SK-N-MC (cell line): ENCODE results near the gene P3H3.

Experiments
- DNase-seq: peaks from one replicate; pipeline ENCODE4 v3.0.0-alpha.2; 2011; ENCODE audit warnings: low read depth, low spot score
- H3K27ac ChIP-seq: fragments of 200-600 bp; sonication (generic); 2 replicates; pipeline ENCODE4 v1.5.1; 2016; ENCODE audit warnings: mixed run types
- H3K36me3 ChIP-seq: fragments of 200-600 bp; sonication (generic); 2 replicates; pipeline ENCODE4 v1.6.1; 2017; ENCODE audit warnings: antibody characterized with exemption, low read length, mixed read lengths; ENCODE audit not compliant: insufficient read depth
- H3K4me3 ChIP-seq: fragments of 200-600 bp; sonication (generic); 2 replicates; pipeline ENCODE4 v1.5.1; 2016
- H3K9ac ChIP-seq: fragments of 200-600 bp; sonication (generic); 2 replicates; pipeline ENCODE4 v1.8.0; 2017; ENCODE audit warnings: mixed run types, mixed read lengths; ENCODE audit not compliant: insufficient read length
- H3K9me3 ChIP-seq: fragments of 200-600 bp; sonication (generic); 2 replicates; pipeline ENCODE4 v1.6.1; 2017; ENCODE audit warnings: low read depth, mild to moderate bottlenecking, antibody characterized with exemption, low read length, moderate library complexity, mixed read lengths
- EZH2 ChIP-seq: fragments of 200-600 bp; sonication (generic); IDR thresholded peaks from one replicate; pipeline ENCODE4 v1.6.1; 2017; ENCODE audit warnings: antibody characterized with exemption
- FOXP2 ChIP-seq: optimal IDR thresholded peaks from 2 replicates; pipeline ENCODE3; 2011; ENCODE audit warnings: mild to moderate bottlenecking, moderate library complexity; ENCODE audit not compliant: insufficient read depth; ENCODE audit errors: extremely low read length, control extremely low read depth
- POLR2AphosphoS5 ChIP-seq: IDR thresholded peaks from 2 replicates; pipeline ENCODE4 v1.6.1; 2012; ENCODE audit warnings: mild to moderate bottlenecking, low read depth, low read length, borderline replicate concordance

The P3H3 gene

GRCh38 chr12:6784296-6784695 lies 43.9 kb upstream of the P3H3 start:
- H3K9me3 ChIP-seq: no peaks in the 10 kb centered on the region
- no peak overlapping the region for H3K27ac ChIP-seq
- H3K36me3 ChIP-seq: no peaks in the 10 kb centered on the region

DNA sequence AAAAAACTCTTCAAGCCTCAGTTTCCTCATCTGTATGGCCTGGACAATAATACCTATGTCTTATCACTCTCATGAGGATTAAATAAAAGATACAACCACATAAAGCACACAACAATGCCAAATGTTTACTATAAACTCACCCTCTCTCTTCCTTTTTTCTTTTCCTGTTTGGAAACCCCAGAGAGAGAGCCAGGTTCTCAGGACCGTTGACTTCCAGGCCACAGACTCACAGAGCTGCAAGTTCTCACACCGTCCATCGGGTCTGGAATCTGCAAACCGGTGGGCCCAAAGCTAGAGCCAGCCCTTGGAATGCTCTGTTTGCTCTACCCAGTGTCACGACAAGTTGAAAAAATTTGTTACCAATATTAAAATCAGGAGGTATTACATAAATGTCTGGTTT lies 43.4 kb upstream of the P3H3 start:
- no peak overlapping the region for H3K9ac ChIP-seq
- H3K4me3 ChIP-seq: no peak overlapping the region
- no peak for DNase-seq
- TF ChIP-seq POLR2AphosphoS5: no peak
- TF ChIP-seq EZH2: no peak
- no peak for TF ChIP-seq FOXP2
- H3K27ac ChIP-seq: no peak overlapping the region
- H3K9me3 ChIP-seq: no peaks in the 10 kb centered on the region
- H3K36me3 ChIP-seq: no peaks in the 10 kb centered on the region

More at GRCh38 chr12:6784296-6784695, 43.9 kb upstream of the P3H3 start:
- H3K4me3 ChIP-seq: no peak overlapping the region
- TF ChIP-seq FOXP2 (no peak), EZH2 (no peak), POLR2AphosphoS5 (no peak)
- no peak for DNase-seq
- H3K9ac ChIP-seq: no peak overlapping the region

DNA sequence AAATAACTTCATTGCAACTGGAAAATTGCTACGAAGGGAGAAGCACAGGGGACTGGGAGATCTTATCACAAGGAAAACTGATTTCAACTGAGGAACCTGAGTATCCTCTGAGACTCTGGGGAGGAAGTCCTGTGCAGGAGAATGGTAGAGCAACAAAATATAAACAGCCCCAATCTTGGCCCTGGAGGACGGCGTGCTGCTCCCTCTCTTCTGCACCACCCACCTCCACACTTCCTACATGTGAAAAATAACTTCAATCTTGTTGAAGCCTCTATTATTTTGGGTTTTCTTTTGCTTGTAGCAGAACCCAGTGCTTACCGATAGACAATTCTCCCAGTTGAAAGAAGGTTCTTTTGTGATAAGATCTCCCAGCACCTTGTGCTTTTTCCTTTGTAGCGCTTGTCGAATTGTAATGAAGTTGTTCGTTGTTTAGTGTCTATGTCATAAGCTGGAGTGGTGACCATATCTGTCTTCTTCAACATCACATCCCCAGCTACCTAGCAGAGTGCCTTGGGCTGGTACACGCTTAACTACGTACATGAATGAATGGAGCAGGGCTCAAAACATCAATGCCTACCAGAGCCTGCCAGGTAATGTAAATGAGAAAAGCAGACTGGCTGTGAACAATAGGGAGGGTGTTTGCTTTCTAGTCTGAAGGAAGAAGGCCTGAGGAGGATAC lies 41.7 kb upstream of the P3H3 start:
- Histone ChIP-seq H3K36me3 (no peaks in the 10 kb centered on the region), H3K9me3 (no peaks in the 10 kb centered on the region), H3K9ac (no peak overlapping the region), H3K4me3 (no peak overlapping the region), H3K27ac (no peak overlapping the region)
- DNase-seq: no peak
- TF ChIP-seq FOXP2 (no peak), POLR2AphosphoS5 (no peak), EZH2 (no peak)

- H3K9me3 ChIP-seq: no peaks in the 10 kb centered on the region
- H3K27ac ChIP-seq: no peak overlapping the region
- H3K36me3 ChIP-seq: no peaks in the 10 kb centered on the region
- TF ChIP-seq POLR2AphosphoS5: no peak
- TF ChIP-seq EZH2: no peak
- TF ChIP-seq FOXP2: no peak
- H3K4me3 ChIP-seq: no peak overlapping the region
- DNase-seq: no peak
- H3K9ac ChIP-seq: no peak overlapping the region
Measured at GRCh38 chr12:6787309-6787708, 40.9 kb upstream of the P3H3 start.

GRCh38 chr12:6788972-6789924 lies 39.0 kb upstream of the P3H3 start, which contains the start of gene CD4:
Gene CD4, plus strand, starts transcription at chr12:6789528. Its CDS starts 10,611 bp downstream, at chr12:6800139.
- Histone ChIP-seq H3K36me3 (no peaks in the 10 kb centered on the region), H3K4me3 (no peak within 1 kb of the TSS), H3K9ac (no peak within 1 kb of the TSS), H3K9me3 (no peaks in the 10 kb centered on the region), H3K27ac (no peak within 1 kb of the TSS)
- no peak for TF ChIP-seq FOXP2
- DNase-seq: no peak

DNA sequence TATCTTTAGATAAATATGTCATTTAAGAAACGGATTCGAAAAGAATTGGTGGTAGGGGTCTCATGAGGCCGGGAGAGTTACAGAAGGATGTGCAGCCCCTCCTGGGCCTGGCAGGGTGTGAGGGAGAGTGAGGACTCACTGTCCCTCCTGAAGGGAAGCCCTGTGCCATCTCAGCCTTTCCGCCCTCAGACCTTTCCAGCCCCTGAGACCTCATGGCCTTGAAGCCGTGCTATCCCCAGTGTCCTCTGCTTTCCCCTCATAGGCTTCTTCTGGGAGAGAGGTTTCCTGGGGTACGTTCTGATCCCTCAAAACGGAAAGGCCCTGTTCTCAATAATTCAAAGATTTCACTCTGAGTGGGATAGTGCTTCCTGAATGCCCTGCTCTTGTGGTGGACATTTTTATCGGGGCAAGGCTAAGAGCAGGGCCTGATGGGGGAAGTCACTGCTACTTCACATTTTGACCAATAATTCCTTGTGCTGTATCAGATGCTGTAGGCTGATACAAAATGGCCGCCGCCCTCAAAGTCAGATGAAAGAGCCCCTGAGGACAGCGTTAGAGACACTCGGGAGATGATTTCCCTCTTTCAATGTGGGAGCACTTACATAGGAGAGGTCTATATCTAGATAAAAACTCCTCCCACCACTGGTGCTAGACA lies 37.6 kb upstream of the P3H3 start:
- DNase-seq: no peak
- TF ChIP-seq POLR2AphosphoS5 (no peak), EZH2 (no peak), FOXP2 (no peak)
- no peaks in the 10 kb centered on the region for H3K36me3 ChIP-seq
- H3K9ac ChIP-seq: no peak overlapping the region
- no peaks in the 10 kb centered on the region for H3K9me3 ChIP-seq
- H3K4me3 ChIP-seq: no peak overlapping the region
- H3K27ac ChIP-seq: no peak overlapping the region

GRCh38 chr12:6791931-6792520 lies 36.2 kb upstream of the P3H3 start:
- H3K36me3 ChIP-seq: no peaks in the 10 kb centered on the region
- H3K4me3 ChIP-seq: no peak overlapping the region
- no peaks in the 10 kb centered on the region for H3K9me3 ChIP-seq
- no peak overlapping the region for H3K27ac ChIP-seq
- DNase-seq: no peak
- H3K9ac ChIP-seq: no peak overlapping the region
- TF ChIP-seq POLR2AphosphoS5: no peak
- TF ChIP-seq FOXP2: no peak
- no peak for TF ChIP-seq EZH2

GRCh38 chr12:6792522-6793201 lies 35.5 kb upstream of the P3H3 start:
- no peak overlapping the region for H3K27ac ChIP-seq
- no peaks in the 10 kb centered on the region for H3K36me3 ChIP-seq
- H3K4me3 ChIP-seq: no peak overlapping the region
- TF ChIP-seq FOXP2 (no peak), POLR2AphosphoS5 (no peak), EZH2 (no peak)
- no peaks in the 10 kb centered on the region for H3K9me3 ChIP-seq
- DNase-seq: no peak
- no peak overlapping the region for H3K9ac ChIP-seq
